SJCRH30 (cell line): ENCODE results near the gene FBXL15. TPM values are rescaled to one million over a fixed set of nuclear protein-coding genes. Genes with fewer than 3 reads are reported as not detected.
A peak's percentile ranks its signal among the peaks of the same experiment; 100 is the strongest.

Experiments
- DNase-seq, 2 experiments: peaks; one replicate each; pipeline ENCODE4 v3.0.0-alpha.2; 2015 to 2020
- H3K27ac ChIP-seq: fragments of 250-450 bp; sonication (Bioruptor Pico); 2 replicates; pipeline ENCODE4 v1.5.1; 2020; ENCODE audit warnings: mild to moderate bottlenecking, moderate library complexity
- H3K27me3 ChIP-seq: fragments of 250-450 bp; sonication (Bioruptor Pico); 2 replicates; pipeline ENCODE4 v1.5.1; 2020; ENCODE audit warnings: mild to moderate bottlenecking, moderate library complexity
- H3K36me3 ChIP-seq: fragments of 250-450 bp; sonication (Bioruptor Pico); 2 replicates; pipeline ENCODE4 v1.5.1; 2020; ENCODE audit warnings: mild to moderate bottlenecking, moderate library complexity
- H3K4me1 ChIP-seq: fragments of 250-450 bp; sonication (Bioruptor Pico); 2 replicates; pipeline ENCODE4 v1.5.1; 2020; ENCODE audit warnings: mild to moderate bottlenecking, moderate library complexity
- H3K4me3 ChIP-seq: fragments of 250-450 bp; sonication (Bioruptor Pico); 2 replicates; pipeline ENCODE4 v1.5.1; 2020; ENCODE audit warnings: mild to moderate bottlenecking, moderate library complexity
- H3K9me3 ChIP-seq: fragments of 250-450 bp; sonication (Bioruptor Pico); replicated peaks from 2 replicates; pipeline ENCODE4 v1.5.1; 2020; ENCODE audit warnings: mild to moderate bottlenecking, moderate library complexity
- total RNA-seq: library from RNA; depleted of rRNA; stranded (reverse); fragments of >200 nt; shearing (Covaris generic); gene quantifications from 2 replicates; pipeline ENCODE4 v1.2.3, GENCODE V29; 2014

FBXL15 gene
- total RNA-seq, 1 experiment from 2014 or later: 5.8 TPM

- H3K4me3 ChIP-seq: no peak overlapping the region
- H3K4me1 ChIP-seq: peaks cover 8% of the 10 kb centered on the region; the same call in 1 of the 2 replicates
Observed at GRCh38 chr10:102403115-102403514, 17.5 kb upstream of the FBXL15 start.

DNA sequence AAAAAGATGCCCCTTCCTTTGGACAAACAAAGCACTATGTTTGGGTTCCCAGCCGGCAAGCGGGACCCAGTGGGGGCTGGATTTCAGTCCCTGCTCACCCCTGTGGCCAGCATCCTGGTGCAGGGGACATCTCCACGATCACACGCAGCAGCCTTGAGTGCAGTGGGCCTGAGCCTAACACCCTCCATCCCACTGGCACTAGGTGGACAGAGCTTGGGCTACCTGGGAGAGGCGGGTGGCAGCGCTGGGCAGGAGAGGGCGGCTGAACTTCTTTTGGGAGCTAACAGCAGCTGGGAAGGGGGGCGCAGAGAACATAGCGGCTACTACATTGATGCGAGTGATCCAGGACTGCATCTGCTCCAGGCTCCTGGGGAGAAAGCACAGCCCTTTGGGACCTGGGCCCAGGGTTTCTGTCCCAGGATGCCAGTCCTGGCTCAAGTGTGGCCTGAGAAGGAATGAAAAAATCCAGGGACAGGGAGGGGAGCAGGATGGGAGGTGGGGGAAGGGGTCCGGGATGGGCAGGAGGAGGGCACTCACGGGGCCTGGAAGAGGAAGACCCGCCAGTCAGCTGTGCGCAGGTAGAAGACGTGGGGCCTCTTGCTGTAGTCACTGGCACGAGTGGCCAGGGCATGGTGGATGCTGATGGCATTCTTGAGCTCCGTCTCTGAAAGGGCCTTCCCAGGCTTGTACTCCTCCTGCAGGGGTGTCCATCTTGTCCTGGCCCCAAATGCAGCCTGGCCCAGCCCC, 16.1 kb upstream of the FBXL15 start:
- H3K4me1 ChIP-seq: peaks cover 8% of the 10 kb centered on the region; the same call in 1 of the 2 replicates
- peaks cover 4% of the 10 kb centered on the region; the same call in 1 of the 2 replicates for H3K27me3 ChIP-seq
- DNase-seq: no peak
- H3K4me3 ChIP-seq: no peak overlapping the region
- no peaks in the 10 kb centered on the region for H3K36me3 ChIP-seq
- no peak overlapping the region for H3K27ac ChIP-seq
- no peaks in the 10 kb centered on the region for H3K9me3 ChIP-seq

More at GRCh38 chr10:102403115-102403514, 17.5 kb upstream of the FBXL15 start:
- no peak for DNase-seq
- Histone ChIP-seq H3K27ac (no peak overlapping the region), H3K9me3 (no peaks in the 10 kb centered on the region), H3K36me3 (no peaks in the 10 kb centered on the region), H3K27me3 (peaks cover 4% of the 10 kb centered on the region; the same call in 1 of the 2 replicates)

DNA sequence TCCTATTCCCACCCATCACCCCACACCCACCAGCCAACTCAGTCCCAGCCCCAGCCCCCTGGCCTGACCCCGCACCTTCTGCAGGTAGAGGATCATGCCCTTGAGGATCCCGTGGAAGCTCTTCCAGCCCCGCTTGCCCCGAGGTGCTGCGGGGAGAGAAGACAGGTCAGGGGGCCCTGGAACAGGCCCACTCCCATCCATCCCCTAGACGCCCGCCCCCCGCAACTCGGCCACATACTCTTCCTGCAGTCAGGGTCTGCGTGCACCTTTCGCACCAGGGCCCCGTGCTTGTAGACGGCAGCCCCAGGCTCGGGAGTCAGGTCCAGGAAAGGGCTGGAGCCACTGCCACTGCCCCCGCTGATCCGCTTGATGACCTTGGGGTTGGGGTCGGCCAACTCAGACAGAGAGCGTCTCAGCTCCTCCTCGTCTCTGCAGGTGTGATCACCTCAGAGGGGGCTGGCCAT, 15.5 kb upstream of the FBXL15 start:
- H3K9me3 ChIP-seq: no peaks in the 10 kb centered on the region
- no peaks in the 10 kb centered on the region for H3K36me3 ChIP-seq
- H3K27ac ChIP-seq: no peak overlapping the region
- H3K4me1 ChIP-seq: peaks cover 8% of the 10 kb centered on the region; the same call in 1 of the 2 replicates
- DNase-seq: no peak
- no peak overlapping the region for H3K4me3 ChIP-seq
- H3K27me3 ChIP-seq: peaks cover 4% of the 10 kb centered on the region; the same call in 1 of the 2 replicates

GRCh38 chr10:102405632-102406031, 15.0 kb upstream of the FBXL15 start:
- no peak overlapping the region for H3K4me3 ChIP-seq
- H3K27ac ChIP-seq: no peak overlapping the region

GRCh38 chr10:102406815-102407214, 13.8 kb upstream of the FBXL15 start:
- DNase-seq: no peak
- Histone ChIP-seq H3K4me1 (peaks cover 3% of the 10 kb centered on the region; the same call in 1 of the 2 replicates), H3K27ac (no peak overlapping the region), H3K4me3 (no peak overlapping the region), H3K36me3 (no peaks in the 10 kb centered on the region), H3K27me3 (peaks cover 4% of the 10 kb centered on the region; the same call in 1 of the 2 replicates), H3K9me3 (no peaks in the 10 kb centered on the region)

More at GRCh38 chr10:102405632-102406031, 15.0 kb upstream of the FBXL15 start:
- H3K36me3 ChIP-seq: no peaks in the 10 kb centered on the region
- H3K4me1 ChIP-seq: peaks cover 8% of the 10 kb centered on the region; the same call in 1 of the 2 replicates
- peaks cover 4% of the 10 kb centered on the region; the same call in 1 of the 2 replicates for H3K27me3 ChIP-seq
- no peak for DNase-seq
- H3K9me3 ChIP-seq: no peaks in the 10 kb centered on the region

GRCh38 chr10:102407425-102408130, 13.1 kb upstream of the FBXL15 start:
- H3K27ac ChIP-seq: no peak overlapping the region
- no peak for DNase-seq
- H3K4me3 ChIP-seq: no peak overlapping the region
- H3K4me1 ChIP-seq: no peaks in the 10 kb centered on the region
- no peaks in the 10 kb centered on the region for H3K36me3 ChIP-seq
- H3K9me3 ChIP-seq: no peaks in the 10 kb centered on the region
- peaks cover 8% of the 10 kb centered on the region; the same call in 1 of the 2 replicates for H3K27me3 ChIP-seq

DNA sequence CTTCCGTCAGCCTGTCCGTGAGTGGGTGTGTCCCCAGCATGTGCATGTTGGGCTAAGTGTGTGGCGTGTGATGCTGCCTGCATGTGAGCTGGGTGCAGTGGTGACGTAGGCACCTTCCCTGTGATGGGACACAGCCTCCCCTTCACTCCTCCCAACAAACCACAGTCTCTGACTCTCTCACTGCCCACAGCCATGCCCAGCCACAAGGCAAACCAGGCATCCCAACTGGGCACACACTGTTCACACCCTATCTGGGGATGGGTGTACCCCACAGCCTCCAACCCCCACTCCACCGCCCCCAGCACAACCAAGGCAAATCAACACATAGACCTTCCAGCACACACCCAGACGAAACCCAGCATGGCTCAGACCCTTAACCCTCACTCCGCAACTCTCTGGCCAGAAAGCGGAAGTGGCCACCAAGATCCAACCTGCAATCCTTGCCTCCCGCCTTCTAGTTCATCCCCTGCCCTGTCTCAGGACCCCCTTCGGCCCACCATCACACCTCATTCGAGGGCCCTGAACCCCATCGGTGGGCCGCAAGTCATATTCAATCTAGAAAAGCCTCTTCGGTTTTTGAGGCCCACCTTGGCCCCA, 12.4 kb upstream of the FBXL15 start:
- no peak overlapping the region; the same call in 1 of the 2 replicates for H3K4me3 ChIP-seq
- H3K9me3 ChIP-seq: no peaks in the 10 kb centered on the region
- no peak overlapping the region for H3K27ac ChIP-seq
- peaks cover 6% of the 10 kb centered on the region for H3K4me1 ChIP-seq
- no peak for DNase-seq
- H3K36me3 ChIP-seq: no peaks in the 10 kb centered on the region
- H3K27me3 ChIP-seq: peaks cover 10% of the 10 kb centered on the region; the same call in 1 of the 2 replicates

- H3K4me3 ChIP-seq: peak overlapping the region; percentile 34
- H3K27me3 ChIP-seq: peaks cover 17% of the 10 kb centered on the region
- H3K4me1 ChIP-seq: peaks cover 9% of the 10 kb centered on the region
- no peak overlapping the region for H3K27ac ChIP-seq
- H3K36me3 ChIP-seq: no peaks in the 10 kb centered on the region
- no peak for DNase-seq
- no peaks in the 10 kb centered on the region for H3K9me3 ChIP-seq
Observed at GRCh38 chr10:102408728-102409603, 11.7 kb upstream of the FBXL15 start.

DNA sequence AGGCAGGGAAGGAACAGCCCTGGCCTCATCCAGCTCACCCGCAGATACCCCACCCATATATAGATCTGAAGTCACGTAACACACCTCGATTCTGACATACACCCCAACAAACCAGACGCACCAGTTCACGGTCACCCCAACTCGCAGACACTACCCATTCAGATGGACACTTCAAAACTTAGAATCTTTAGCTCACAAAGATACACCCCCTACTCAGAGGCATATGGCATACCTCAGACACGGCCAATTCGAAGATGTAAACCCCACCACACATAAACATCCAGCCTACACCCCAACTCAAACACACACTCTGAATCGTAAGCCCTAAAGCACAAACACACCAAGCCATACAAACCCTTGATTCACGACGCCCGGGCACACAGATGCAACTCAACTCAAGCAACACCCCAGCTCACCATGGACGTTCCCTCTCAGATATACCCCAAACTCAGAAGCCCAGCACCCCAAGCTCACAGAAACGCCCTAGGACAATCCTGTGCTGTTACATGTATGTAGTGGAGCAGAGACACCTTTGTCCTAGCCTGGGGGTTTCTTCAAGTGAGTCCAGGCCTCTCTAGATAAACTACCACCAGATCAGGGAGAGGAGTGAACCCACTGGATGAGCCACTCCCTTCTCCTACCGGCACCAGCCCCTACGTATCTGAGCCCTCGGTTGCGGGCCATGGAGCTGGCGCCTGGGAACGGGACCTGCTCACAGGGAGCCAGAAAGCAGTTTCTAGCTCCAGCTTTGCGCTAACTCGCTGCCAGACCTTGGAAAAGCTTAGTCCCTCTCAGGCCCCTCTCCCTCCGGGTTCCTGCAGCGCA, 10.8 kb upstream of the FBXL15 start:
- Histone ChIP-seq H3K9me3 (no peaks in the 10 kb centered on the region), H3K27me3 (peaks cover 21% of the 10 kb centered on the region), H3K4me1 (peaks cover 9% of the 10 kb centered on the region), H3K27ac (no peak overlapping the region), H3K4me3 (no peak overlapping the region), H3K36me3 (no peaks in the 10 kb centered on the region)
- DNase-seq: no peak

GRCh38 chr10:102410429-102411073, 10.1 kb upstream of the FBXL15 start:
- H3K27ac ChIP-seq: no peak overlapping the region
- no peak overlapping the region for H3K4me3 ChIP-seq
- DNase-seq: no peak
- no peaks in the 10 kb centered on the region for H3K36me3 ChIP-seq
- H3K9me3 ChIP-seq: no peaks in the 10 kb centered on the region
- peaks cover 25% of the 10 kb centered on the region for H3K27me3 ChIP-seq
- H3K4me1 ChIP-seq: peaks cover 9% of the 10 kb centered on the region

DNA sequence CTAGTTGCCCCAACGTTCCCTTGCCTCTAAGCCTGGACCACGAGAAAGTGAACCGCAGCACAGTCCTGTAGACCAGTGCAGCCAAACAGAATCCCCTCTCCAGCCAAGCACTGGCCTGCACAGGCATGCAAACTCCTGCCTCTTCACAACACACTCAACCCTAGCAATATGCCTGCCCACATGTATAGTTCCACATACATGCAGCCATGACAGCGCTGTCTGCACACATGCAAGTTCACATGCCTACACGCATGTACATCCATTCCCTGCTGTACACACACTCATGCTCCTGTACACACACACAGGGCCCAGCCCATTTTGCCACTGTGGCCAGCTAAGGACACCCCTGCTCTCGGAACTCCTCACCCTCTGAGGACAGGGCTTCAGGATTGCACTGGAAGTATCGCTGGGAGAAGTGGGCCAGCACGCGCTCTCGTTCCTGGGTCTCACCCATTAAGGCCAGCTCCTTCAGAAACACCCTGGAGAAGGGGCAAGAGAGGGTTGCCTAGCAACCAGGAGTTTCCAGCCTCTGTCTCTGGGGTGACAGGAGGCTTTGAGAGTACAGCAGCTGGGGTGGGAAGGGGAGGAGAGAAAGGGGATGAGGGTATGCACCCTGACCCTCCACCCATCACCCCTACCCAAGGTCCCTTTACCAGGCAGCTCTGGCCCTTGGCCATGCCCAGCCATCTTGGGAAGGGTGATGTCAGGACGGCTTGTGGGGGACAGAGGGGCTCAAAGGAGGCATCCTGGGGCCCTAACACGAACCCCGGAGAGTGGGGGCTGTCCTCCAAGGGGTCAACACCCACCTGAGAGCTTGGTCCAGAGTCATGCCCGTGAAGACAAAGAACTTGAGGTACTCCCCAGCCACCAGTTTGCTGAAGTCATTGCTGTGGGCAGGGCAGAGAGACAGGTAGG, 9.0 kb upstream of the FBXL15 start:
- Histone ChIP-seq H3K27ac (no peak overlapping the region), H3K9me3 (no peaks in the 10 kb centered on the region), H3K27me3 (peaks cover 25% of the 10 kb centered on the region), H3K36me3 (no peaks in the 10 kb centered on the region), H3K4me1 (peaks cover 9% of the 10 kb centered on the region), H3K4me3 (no peak overlapping the region)
- no peak for DNase-seq

- Histone ChIP-seq H3K27ac (no peak overlapping the region), H3K36me3 (no peaks in the 10 kb centered on the region), H3K9me3 (no peaks in the 10 kb centered on the region), H3K27me3 (peaks cover 25% of the 10 kb centered on the region), H3K4me3 (no peak overlapping the region), H3K4me1 (peaks cover 9% of the 10 kb centered on the region)
- no peak for DNase-seq
Observed at GRCh38 chr10:102412293-102412692, 8.3 kb upstream of the FBXL15 start.
